Activated CD8-positive, alpha-beta memory T cell treated with anti-CD3 and anti-CD28 coated beads, Interleukin-2, amount 50 U/mL, for 24 hours (primary cell): ENCODE measurements around the gene PTPRQ.

Source experiments
- DNase-seq: peaks from one replicate; pipeline ENCODE4 v3.0.0-alpha.2; 2020; ENCODE audit errors: extremely low read depth

Gene PTPRQ

DNA sequence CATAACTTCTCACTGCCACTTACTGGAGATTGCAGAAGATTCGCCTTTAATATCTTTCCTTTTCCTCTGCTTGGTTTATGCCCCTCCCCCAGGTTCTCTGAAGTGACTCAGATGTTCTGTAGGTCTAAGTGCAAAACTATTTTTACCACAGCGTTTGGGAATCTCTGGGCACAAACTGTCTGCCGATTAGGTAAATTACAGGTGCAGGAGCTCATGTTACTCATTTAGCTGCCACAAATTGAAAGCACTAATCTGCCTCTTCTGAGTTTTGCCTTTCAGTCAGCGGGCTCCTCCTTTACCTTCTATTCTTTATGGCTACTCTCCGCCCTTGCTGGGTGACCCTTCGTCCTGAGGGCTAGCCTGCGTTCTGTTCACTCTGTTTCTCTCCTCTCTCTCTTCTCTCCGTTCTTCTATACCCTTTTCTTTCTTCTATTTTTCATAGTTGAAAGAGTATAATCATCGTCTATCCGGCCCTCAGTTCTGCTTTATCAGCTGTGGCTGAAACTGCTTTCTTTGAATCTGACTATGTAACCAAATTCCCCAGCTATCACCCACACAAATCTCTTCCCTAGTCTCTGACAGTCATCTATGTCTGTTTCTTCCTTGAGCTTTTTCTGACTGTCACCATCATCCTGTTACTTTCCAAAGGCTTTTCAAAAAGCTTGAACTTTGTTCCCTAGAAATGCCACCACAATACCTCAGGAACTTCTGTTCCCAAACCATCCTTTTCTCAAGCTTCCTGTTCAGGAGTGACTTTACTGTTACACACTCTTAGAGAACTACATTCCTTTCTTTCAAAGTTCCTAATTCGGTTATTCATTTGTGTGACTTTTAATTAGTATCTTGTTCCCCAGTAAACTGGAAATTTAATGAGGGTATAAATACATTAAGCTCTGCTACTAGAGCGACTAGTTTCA lies 259.1 kb downstream of the PTPRQ start:
- DNase-seq: no peak

DNA sequence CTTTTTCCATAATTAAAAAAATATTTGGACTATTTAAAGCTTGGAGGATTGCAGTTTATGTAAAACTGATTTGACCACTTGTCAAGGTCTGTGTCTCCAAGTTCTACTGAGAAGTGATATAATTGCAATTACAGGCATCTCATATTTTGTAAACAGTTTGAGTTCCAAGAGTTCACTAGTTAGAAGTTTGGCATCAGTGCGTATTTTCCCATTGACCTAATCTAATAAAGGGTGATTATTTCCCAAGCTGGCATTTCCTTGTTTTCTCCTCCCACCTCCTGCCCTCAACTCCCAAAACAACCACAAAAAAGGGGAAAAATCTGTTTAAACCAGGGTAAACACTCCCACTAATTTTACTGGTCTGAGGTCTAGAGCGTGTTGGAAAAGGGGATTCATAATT lies 260.4 kb downstream of the PTPRQ start:
- no peak for DNase-seq

GRCh38 chr12:80707126-80707829 lies 263.2 kb downstream of the PTPRQ start, which contains the start of gene MYF6:
MYF6 (plus strand) TSS chr12:80707634; CDS start chr12:80707720, 86 bp downstream.
- DNase-seq: no peak

- no peak for DNase-seq
Measured at GRCh38 chr12:80707830-80708258, 263.8 kb downstream of the PTPRQ start.

GRCh38 chr12:80708259-80708974 lies 264.4 kb downstream of the PTPRQ start:
- DNase-seq: no peak

DNA sequence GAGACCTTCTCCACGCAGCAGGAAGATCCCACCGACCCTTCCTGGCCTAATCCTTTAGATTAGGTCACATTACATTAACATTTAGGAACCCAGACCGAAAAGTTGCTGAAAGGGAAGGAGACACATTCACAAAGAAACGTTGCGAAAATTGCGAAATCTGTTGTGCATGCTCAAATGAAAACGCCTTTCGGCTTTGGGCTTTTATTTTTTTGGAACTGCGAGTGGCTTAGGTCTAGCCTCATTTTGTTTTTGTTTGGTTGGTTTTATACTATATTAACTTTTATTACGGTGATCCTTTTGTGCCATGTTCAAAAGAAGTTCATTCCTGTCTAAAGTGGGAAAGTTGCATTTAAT lies 264.9 kb downstream of the PTPRQ start:
- no peak for DNase-seq

DNA sequence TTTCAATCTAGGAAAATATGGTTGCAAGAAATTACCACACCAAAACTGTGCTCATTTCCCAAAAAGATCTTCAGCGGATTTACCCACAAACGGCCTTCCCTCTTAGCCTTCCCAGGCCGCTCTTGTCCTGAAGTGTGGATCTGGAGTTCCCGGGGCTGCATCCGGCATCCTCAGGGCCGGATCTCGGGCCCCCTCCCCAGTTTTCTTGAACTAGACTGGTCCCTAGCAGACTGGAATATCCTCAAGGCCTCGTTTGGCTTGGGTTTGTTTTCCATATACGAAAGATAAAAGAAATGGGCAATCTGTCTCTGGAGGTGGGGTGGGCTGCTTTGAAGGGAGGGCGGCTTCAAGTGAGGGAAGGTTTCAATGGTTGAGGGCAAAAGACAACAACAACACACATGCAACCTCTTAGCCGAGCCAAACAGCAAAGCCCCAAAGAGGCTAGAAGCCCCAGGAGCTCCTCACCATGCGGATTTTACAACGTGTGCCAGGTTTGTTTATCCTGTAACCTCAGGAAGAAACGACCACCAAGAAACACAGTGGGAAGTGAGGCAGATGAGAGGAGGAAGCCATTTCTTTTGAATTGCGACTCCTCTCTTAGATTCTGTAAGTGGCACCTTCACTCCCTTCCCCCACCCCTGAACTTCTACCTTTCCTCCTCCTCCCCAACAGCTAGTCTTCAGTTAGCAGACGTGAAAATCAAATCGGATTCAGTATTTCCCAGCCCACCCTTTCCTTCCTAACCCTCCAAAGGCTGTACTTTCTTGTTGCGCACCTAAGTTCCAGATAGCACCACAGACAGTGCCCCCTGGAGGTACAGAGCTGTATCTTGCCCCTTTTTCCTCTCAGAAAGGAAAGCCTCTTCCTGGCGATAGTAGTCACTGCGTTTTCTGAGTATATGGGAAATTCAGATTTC lies 266.0 kb downstream of the PTPRQ start:
- no peak for DNase-seq

DNA sequence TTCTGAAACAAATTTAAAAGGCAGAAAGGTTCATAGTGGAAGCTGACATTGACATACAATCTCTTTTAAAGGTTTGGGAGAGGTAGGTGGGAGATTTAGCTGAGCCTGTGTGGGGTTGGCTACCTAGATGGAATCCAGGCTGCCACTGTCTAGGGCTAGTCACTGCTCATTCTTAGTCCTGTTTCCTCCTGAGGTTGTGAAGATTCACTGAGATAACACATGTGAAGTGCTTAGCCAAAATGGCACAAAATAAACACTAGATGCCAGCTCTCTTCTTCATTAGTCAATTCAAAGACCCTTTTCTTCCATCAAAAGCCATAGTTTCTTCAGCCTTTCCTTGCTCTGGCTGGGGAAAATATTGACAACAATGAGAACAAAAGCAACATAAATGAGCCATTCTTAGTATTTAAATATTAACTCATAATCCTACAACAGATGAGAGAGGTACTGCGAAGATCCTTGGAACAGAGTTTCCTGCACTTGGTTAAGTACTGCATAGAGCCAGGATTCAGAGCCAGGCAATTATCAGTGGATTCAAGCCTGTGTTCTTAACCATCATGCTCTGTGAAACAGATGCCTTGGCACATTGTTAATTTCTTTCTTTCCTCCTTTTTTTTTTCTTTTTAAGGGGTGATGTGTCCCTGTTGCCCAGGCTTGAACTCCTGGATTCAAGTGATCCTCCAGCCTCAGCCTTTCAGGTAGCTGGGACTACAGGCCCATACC lies 266.9 kb downstream of the PTPRQ start:
- DNase-seq: no peak

DNA sequence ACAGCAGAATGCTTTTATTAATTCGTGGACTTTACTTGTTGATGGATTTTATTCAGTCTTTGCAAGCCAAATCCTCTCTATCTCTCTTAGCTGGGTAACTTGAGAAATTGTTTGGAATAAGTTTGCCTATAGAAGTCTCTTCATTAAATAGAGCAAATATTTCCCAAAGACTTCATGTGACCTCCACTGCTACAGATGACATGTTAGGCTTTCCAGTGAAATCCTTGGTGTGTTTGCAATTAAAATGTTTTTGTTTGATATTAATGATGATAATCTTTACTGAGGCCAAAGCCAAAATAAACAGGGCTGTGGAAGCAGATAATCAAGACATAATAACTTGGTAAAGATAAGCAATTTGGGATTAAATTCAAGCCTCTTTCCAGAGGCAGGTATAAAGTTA lies 267.8 kb downstream of the PTPRQ start:
- DNase-seq: no peak

DNA sequence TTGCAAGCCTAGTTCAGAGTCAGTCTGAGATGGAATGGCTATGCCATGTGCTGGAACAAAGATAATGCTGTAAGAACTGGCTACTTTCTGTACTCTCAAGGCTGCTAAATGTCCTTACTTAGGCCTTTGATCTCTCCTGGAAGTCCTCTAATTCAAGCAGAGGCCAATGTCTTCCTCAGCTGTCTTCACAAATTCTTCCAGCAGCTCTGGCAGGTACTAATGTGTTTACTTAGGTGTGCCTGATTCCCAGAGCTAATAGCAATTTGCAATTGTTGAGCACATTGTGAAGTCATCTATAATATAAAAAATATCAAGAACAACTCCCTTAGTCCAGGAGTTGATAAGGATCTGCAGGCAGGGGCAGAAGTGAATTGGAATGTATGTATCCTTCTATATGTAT lies 268.8 kb downstream of the PTPRQ start:
- no peak for DNase-seq

GRCh38 chr12:80713419-80713818 lies 269.4 kb downstream of the PTPRQ start:
- no peak for DNase-seq

- DNase-seq: no peak
Measured at GRCh38 chr12:80714055-80714454, 270.0 kb downstream of the PTPRQ start.

GRCh38 chr12:80714846-80715245 lies 270.8 kb downstream of the PTPRQ start:
- DNase-seq: no peak

DNA sequence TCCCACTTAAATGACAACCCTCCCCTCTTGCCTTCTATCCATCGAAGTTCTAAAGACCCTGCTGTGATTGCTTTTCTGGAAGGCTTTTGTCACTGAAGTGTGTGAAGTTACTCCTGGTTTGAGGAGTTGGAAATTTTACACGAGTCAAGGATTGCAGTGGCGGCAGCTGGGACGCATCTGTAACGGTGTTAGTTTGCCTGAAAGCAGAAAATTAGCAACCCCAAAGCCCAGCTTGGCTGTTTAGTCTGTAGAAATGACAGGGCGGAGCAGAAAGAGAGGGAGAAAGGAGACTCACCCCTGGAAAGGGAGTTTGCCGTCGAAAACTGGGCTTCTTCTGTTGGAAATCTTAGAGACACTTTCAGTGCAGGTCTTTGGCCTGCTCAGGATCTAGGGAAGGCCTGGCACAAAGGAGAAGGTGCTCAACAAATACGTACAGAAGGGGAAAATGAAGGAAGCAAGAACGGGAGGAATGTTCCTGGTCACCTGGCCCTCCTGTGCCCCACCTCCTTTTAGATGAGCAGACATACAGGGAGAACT lies 271.7 kb downstream of the PTPRQ start:
- no peak for DNase-seq

GRCh38 chr12:80716696-80717469 lies 272.8 kb downstream of the PTPRQ start, which contains the start of gene MYF5:
MYF5 (plus strand) TSS chr12:80716912; CDS start chr12:80717064, 152 bp downstream.
- no peak for DNase-seq

- no peak for DNase-seq
Measured at GRCh38 chr12:80717856-80718255, 273.8 kb downstream of the PTPRQ start.

DNA sequence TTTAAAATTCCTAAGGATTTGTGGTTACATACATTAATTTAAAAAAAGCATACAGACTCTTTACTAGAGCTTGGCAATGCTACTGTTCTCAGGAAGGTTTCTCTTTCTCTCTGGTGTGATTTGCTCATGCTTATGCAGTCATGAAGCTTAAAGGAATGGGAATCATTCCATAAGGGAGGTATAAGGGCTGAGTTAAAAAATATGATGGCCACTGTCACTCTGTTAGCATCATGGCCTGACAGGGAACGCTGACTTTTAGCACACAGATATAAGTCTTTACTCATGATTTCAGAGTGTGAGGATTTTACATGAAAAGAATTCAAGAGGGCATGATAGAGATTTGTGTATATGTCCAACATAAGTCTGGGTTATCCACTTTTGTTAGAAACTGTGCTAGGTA lies 276.5 kb downstream of the PTPRQ start:
- no peak for DNase-seq

DNA sequence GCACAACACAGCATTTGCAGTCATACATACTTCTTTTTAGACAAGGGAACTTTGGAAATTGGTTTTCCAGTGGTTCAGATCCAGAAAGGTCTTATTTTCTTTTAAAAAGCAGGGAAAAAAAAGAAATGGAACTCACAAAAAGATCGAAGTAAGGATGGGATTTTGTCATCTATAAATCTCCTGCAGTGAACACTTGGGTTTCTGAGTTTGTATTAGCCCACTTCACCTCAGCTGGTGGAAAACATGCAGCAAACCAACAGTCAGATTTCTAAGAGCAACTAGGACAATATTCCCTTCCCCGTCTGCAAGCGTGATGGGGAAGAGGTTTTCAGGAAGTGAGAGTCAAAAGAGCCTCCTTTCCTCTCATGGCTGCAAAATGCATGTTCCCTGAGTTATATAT lies 277.3 kb downstream of the PTPRQ start:
- no peak for DNase-seq
